WERI-Rb-1 (cell line): Measurements from ENCODE around the gene RRBP1.

Source experiments
- DNase-seq: peaks from one replicate; pipeline ENCODE4 v3.0.0-alpha.2; 2020
- H3K27ac ChIP-seq: fragments of 250-450 bp; sonication (Bioruptor Pico); 2 replicates; pipeline ENCODE4 v1.5.1; 2020; ENCODE audit warnings: mild to moderate bottlenecking, moderate library complexity
- H3K27me3 ChIP-seq: fragments of 250-450 bp; sonication (Bioruptor Pico); 2 replicates; pipeline ENCODE4 v1.5.1; 2021; ENCODE audit warnings: mild to moderate bottlenecking, low read depth, moderate library complexity; ENCODE audit not compliant: insufficient read depth, severe bottlenecking
- H3K36me3 ChIP-seq: fragments of 250-450 bp; sonication (Bioruptor Pico); 2 replicates; pipeline ENCODE4 v1.5.1; 2020; ENCODE audit warnings: mild to moderate bottlenecking, moderate library complexity
- H3K4me3 ChIP-seq: 2 replicates; pipeline ENCODE4 v1.5.1; 2011; ENCODE audit warnings: low read depth, mild to moderate bottlenecking, control low read depth, low read length
- H3K9me3 ChIP-seq: fragments of 250-450 bp; sonication (Bioruptor Pico); 2 replicates; pipeline ENCODE4 v1.5.1; 2021; ENCODE audit warnings: mild to moderate bottlenecking, moderate library complexity; ENCODE audit not compliant: severe bottlenecking
- TF ChIP-seq, protein P1 (sequence below): IDR thresholded peaks from 2 replicates; pipeline ENCODE4 v1.5.1; 2011; ENCODE audit warnings: low read depth, mild to moderate bottlenecking, control low read depth, inconsistent platforms, low read length

RRBP1 gene

DNA sequence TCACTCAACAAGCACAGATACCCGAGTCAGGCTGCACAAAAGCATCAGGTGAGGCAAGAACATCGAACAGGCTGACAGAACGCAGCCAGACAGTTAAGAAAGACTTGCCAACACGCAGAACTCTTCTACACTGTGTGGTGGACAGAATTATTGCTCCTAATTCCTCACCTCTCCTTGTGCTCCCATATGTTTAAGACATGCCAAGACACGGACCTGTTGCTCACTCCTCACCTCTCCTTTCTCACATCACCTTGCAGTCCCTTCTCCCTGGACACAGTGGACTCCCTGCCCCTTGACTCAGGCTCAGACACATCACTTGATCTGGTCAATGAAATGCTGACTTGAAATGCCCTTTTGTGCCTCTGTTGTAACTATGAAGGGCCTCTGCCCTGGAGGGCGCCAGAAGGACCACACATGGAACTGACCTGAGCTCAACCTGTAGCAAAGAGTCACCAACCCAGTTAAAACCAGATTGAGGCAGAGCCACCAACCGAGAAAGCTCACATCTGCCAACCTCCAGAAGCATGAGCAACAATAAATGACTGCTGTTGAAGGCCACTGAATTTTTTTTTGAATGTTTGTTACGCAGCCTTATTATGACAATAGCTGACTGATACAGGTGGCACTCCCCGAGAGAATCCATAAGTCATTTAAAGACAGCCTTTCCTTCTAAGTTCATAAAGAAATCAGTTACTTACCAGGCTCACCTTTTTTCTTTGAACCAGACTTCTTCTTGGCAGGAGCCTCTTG lies 24.0 kb downstream of the RRBP1 start:
- Histone ChIP-seq H3K27me3 (no peaks in the 10 kb centered on the region), H3K36me3 (peaks cover 16% of the 10 kb centered on the region), H3K9me3 (peaks cover 6% of the 10 kb centered on the region), H3K4me3 (no peak overlapping the region), H3K27ac (peak overlapping the region; percentile 62)
- TF ChIP-seq, protein P1, sequence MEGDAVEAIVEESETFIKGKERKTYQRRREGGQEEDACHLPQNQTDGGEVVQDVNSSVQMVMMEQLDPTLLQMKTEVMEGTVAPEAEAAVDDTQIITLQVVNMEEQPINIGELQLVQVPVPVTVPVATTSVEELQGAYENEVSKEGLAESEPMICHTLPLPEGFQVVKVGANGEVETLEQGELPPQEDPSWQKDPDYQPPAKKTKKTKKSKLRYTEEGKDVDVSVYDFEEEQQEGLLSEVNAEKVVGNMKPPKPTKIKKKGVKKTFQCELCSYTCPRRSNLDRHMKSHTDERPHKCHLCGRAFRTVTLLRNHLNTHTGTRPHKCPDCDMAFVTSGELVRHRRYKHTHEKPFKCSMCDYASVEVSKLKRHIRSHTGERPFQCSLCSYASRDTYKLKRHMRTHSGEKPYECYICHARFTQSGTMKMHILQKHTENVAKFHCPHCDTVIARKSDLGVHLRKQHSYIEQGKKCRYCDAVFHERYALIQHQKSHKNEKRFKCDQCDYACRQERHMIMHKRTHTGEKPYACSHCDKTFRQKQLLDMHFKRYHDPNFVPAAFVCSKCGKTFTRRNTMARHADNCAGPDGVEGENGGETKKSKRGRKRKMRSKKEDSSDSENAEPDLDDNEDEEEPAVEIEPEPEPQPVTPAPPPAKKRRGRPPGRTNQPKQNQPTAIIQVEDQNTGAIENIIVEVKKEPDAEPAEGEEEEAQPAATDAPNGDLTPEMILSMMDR, result no peak
- DNase-seq, result no peak

DNA sequence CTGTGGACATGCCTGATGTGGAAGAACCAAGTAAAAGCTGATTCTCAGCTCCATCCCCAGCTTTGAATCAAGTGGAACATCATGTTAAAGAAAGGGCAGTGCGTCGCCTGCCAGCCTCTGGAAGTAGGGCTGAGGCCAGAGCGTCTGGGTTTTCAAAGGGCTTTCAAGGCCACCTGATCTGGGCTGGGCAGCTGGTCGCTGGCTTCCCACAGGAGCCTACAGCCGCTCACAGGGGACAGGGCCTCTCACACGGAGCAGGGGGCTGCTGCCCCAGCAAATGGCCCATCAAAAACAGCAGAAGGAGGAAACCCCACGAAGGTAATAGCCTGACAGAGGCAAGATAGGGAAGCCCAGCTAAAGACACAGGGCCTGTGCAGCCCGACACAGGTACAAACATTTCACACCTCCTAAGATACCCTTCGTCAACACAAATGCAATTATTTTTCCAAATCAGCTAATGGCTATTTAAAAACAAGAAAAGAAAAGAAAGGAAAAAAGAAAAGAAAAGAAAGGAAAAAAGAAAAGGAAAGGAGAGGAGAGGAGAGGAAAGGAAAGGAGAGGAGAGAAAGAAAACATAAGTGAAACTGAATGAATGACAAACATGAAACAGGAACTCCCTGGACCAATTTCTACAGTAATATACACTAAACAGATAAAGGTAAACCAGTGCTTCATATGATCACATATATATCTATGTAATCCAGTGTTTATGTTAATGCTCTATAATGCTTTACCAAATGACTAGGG lies 24.8 kb downstream of the RRBP1 start:
- H3K27ac ChIP-seq, result peak overlapping the region; percentile 62
- TF ChIP-seq, protein P1, result no peak
- no peaks in the 10 kb centered on the region for H3K27me3 ChIP-seq
- peaks cover 16% of the 10 kb centered on the region for H3K36me3 ChIP-seq
- peak; percentile 78 for DNase-seq
- H3K9me3 ChIP-seq, result peaks cover 6% of the 10 kb centered on the region
- no peak overlapping the region for H3K4me3 ChIP-seq

DNA sequence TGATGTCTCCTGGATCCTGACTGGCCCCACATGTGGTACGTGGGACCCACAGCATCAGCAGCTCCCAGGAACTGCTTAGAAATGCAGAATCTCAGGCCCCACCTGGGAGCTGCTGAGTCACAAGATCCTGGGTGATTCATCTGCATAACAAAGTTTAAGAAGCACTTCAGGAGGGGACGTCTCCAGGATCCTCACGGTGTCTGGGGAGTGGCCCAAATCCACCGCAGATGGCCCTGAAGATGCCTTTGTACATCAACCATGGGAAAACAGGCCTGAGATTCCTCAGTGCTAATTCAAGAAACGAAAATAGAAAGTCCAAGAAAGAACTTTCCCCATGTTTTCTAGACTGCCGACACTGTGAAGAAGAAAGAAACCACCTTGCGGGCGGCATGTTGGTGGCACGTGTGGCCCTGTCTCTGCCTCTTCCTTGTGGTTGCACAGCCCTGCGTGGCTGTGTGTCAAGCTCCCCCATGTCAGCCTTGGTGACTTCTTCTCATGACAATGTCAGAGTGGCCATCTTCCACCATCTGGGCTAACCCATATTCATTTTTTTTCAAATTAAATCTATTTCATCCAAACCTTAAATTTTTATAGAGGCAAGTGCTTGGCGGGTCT lies 26.1 kb downstream of the RRBP1 start:
- Histone ChIP-seq H3K27me3 (no peaks in the 10 kb centered on the region), H3K9me3 (peaks cover 6% of the 10 kb centered on the region), H3K4me3 (no peak overlapping the region), H3K36me3 (peaks cover 16% of the 10 kb centered on the region), H3K27ac (no peak overlapping the region)
- TF ChIP-seq, protein P1, result no peak
- no peak for DNase-seq

DNA sequence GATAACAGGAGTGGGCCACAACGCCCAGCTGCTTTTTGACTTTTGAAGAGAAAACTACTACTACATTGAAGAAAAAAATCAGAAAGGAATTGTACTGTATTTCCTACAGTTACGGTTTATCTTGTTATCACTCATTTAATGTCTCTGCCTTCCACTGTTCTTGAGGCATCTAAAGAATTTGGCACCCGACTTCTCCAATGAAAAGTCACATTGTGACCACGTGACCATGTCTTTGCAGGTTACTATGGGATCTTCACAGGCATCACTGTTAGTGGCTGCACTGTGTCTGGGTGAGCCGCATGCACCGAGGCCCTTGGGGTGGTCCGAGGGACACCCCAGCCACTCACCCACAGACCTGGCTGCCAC lies 26.8 kb downstream of the RRBP1 start:
- Histone ChIP-seq H3K4me3 (no peak overlapping the region), H3K9me3 (peaks cover 6% of the 10 kb centered on the region), H3K27me3 (no peaks in the 10 kb centered on the region), H3K27ac (no peak overlapping the region), H3K36me3 (peaks cover 16% of the 10 kb centered on the region)
- DNase-seq, result no peak
- TF ChIP-seq, protein P1, result no peak

DNA sequence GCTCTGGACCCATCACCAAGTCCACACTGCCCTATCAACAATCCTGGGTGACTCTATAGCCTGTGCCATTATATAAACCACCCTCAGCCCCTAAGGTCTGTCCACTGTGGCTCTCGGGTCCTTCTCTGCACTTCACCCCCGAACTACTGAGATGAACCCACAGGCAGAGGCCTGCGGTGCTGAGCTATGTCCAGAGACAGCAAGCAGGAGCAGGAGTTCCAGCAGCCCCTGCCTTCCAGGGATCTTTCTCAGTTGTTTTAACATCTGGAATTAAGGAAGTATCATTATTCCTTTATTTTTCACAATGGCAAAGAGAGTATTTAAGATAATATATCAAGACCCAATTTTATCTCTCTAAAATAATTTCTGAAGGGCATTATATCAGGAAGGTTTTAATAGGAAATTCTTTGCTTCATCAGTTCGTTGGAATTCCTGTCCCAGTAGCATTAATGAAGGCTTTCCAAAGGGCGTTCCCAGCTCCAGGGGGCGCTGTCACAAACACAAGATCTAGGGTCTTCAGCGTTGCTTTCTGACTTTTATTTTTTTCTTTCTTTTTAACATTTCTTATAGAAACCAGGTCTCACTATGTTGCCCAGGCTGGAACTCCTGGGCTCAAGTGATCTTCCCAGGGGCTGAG lies 27.3 kb downstream of the RRBP1 start:
- Histone ChIP-seq H3K27ac (no peak overlapping the region), H3K9me3 (peaks cover 6% of the 10 kb centered on the region), H3K36me3 (peaks cover 12% of the 10 kb centered on the region), H3K4me3 (no peak overlapping the region), H3K27me3 (no peaks in the 10 kb centered on the region)
- peak; percentile 37 for DNase-seq
- TF ChIP-seq, protein P1, result peak; percentile 47
